NCI-H1417 (cell line): Measurements from ENCODE around the gene MSH5.
"Not testable (repeated sequence)": the region's sequence is repeated elsewhere in the genome, so short reads cannot be mapped to it uniquely, and the experiment has no call there.

Experiments used
- DNase-seq, 3 experiments: peaks; one replicate each; lab custom pipeline; 2025; lab: John Stamatoyannopoulos, UW

Gene MSH5

GRCh38 chr6:31801031-31801927 lies 61.5 kb downstream of the MSH5 start:
- not testable (repeated sequence) for DNase-seq

GRCh38 chr6:31805939-31806469 lies 66.2 kb downstream of the MSH5 start:
- no peak for DNase-seq

- DNase-seq, result peak; percentile 94 to 98 (median 95)
Observed at GRCh38 chr6:31806470-31807272, 66.9 kb downstream of the MSH5 start, which contains the start of gene LSM2. TSS of gene LSM2 (minus strand) at chr6:31806966. CDS start at chr6:31806757, 209 bp downstream.

- DNase-seq, result not testable (repeated sequence)
Observed at GRCh38 chr6:31808599-31808998, 68.8 kb downstream of the MSH5 start.

GRCh38 chr6:31811645-31812044 lies 71.8 kb downstream of the MSH5 start:
- DNase-seq, result no peak
